Fibroblast of the aortic adventitia (primary cell): ENCODE measurements around the gene LZTS2. TPM values are rescaled to one million over a fixed set of nuclear protein-coding genes. Genes with fewer than 3 reads are reported as not detected.
A peak's percentile ranks its signal among the peaks of the same experiment; 100 is the strongest.

Experiments used
- DNase-seq: peaks from one replicate; pipeline ENCODE4 v3.0.0-alpha.2; 2010; ENCODE audit warnings: low read depth
- H3K4me3 ChIP-seq: 2 replicates; pipeline ENCODE4 v1.5.1; 2011; ENCODE audit warnings: low read depth, mild to moderate bottlenecking, control low read depth, low read length, moderate library complexity
- total RNA-seq: library from RNA; depleted of rRNA; stranded (reverse); fragments of >200 nt; gene quantifications from 2 replicates; pipeline ENCODE4 v1.2.3, GENCODE V29; 2012; ENCODE audit warnings: low replicate concordance
- TF ChIP-seq, protein P1 (sequence below): IDR thresholded peaks from 2 replicates; pipeline ENCODE4 v1.5.1; 2011; ENCODE audit warnings: mild to moderate bottlenecking, low read length, control low read depth, inconsistent platforms; ENCODE audit not compliant: insufficient read depth

LZTS2 gene
- total RNA-seq, 1 donor, result 91.7 TPM

DNA sequence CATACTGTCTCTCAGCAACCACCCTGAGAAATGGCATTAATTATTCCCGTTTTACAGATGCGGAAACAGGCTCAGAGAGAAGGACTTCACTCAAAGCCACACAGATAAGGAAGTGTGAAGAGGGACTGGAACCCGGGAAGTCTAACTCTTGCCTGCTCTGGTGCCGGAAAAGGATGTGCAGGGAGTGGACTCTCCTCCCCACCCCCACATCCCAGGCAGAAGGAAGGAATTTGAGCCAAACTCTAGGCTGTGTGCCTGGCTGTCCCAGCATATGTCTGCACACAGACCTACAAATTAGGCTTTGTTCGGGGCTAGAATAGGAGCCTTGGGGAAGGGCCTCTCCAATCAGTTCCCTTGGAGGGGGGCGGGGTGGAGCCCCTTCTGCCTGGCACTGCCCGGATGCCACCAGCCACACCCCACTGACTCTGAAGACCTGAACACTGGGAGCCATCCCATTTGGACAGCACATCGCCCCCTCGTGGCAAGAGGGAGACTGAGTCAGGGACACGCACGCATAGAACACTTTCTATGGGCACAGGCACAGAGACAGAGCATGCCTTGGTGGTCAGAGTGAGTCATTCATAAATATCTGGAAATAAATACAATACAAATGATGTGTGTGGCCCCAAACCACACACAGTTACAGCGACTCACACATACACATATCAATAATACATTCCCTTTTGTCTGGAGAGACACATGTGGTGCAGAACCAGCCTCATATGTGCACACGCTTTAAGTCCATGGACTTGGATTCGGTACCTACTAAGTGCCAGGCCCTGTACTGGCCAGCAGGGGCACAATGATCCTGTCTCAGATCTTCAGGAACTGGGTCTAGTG is 13.1 kb downstream of the LZTS2 start:
- TF ChIP-seq, protein P1, sequence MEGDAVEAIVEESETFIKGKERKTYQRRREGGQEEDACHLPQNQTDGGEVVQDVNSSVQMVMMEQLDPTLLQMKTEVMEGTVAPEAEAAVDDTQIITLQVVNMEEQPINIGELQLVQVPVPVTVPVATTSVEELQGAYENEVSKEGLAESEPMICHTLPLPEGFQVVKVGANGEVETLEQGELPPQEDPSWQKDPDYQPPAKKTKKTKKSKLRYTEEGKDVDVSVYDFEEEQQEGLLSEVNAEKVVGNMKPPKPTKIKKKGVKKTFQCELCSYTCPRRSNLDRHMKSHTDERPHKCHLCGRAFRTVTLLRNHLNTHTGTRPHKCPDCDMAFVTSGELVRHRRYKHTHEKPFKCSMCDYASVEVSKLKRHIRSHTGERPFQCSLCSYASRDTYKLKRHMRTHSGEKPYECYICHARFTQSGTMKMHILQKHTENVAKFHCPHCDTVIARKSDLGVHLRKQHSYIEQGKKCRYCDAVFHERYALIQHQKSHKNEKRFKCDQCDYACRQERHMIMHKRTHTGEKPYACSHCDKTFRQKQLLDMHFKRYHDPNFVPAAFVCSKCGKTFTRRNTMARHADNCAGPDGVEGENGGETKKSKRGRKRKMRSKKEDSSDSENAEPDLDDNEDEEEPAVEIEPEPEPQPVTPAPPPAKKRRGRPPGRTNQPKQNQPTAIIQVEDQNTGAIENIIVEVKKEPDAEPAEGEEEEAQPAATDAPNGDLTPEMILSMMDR, result peak; percentile 81
- H3K4me3 ChIP-seq, result no peak overlapping the region

DNA sequence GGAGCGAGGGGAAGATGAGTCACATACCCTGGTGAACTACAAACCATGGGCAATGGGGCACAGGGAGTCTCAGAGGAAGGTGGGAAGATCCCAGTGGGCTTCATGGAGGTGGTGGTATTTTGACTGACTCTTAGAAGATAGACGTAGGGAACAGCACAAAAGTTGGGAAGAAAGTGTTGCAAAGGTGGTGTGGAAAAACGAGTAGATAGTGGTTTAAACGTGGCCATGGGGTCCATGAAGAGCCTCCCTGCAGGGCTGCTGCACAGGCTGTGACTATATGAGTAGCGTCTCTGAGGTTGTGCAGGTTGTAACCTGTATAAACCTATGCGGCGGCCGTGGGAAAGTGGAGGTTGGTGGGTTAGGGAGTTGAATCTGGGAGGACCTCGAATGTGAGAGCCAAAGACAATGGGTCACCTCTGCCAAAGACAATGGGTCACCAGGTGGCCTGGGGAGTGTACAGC is 13.8 kb downstream of the LZTS2 start:
- DNase-seq, result no peak
- no peak overlapping the region for H3K4me3 ChIP-seq
- TF ChIP-seq, protein P1, result no peak

More for the DNA sequence above, 13.1 kb downstream of the LZTS2 start:
- peak; percentile 91 for DNase-seq

DNA sequence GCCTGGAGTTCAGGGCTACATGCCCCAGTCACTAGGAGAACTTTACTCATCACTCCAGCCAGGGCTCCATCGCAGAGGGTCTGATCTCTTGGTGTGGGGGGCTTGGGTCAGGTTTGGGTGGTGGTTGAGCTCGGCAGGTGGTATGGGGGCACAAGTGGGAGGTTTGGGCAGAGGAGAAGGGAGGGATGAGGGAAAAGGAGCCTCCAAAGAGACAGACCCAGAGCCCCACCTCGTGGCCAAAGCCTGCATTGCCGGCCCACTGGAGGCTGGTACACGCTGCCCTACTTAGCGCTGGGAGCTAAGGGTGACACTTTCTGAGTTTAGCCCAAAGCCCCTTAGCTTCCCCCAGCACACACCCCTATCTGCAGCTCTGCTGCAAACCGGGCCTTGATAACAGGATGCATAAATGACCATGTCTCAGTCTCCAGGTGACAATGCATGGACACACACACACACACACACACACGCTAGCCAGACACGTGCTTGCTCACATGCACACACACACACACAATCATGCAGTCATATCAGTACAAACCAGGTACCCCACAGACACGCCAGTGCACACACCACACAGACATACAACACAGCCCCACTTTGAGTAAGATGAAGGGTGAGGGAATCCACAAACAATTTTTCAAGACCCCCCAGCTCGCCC is 14.7 kb downstream of the LZTS2 start:
- no peak overlapping the region for H3K4me3 ChIP-seq
- peak; percentile 70 for DNase-seq
- TF ChIP-seq, protein P1, result peak; percentile 97

DNA sequence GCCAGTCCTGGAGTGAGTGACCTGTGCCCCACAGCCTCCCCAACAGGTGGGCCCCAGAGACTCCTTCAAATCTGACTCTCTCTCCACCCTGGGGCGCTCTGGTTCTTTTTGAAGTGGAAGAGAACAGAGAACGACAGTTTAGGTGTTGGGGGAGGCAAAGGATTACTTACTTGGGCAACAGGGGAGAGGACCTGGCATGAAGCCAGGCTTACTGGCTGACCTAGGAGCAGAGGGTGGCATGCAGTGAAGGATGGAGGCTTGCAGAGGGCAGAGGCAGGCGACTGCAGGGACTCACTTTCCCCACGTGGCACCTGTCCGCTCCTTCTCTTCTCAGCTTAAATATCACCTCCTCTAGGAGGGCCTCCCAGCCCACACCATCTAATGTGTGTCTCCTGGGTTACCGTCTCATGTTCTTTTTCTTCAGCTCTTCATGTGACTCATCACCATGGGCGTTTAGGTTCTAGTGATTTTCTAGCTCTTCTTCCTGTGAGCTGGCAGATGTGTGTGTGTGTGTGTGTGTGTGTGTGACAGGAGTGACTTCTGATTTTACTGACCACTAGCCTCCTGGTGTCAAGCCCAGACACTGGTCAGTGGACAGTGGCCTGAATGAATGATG is 15.5 kb downstream of the LZTS2 start:
- peak; percentile 86 for DNase-seq
- no peak overlapping the region for H3K4me3 ChIP-seq
- TF ChIP-seq, protein P1, result no peak

DNA sequence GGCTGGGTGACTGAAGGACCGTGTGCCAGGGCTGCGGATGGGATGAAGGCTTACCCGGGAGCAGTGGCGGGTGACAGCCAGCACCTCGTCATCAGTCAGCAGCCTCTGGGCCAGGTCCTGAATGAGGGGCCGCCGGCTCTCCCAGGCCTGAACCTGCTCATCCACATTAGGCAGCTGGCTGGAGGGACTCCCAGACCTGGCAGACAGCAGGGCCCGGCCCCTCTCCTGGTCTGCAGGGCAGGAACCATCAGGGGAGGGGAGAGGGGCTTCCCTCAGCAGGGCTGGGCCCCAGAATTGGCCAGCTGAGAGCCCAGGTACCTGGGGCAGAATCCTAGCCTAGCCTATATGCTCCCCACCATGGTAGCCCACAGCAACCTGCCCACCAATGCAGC is 16.0 kb downstream of the LZTS2 start:
- H3K4me3 ChIP-seq, result no peak overlapping the region
- TF ChIP-seq, protein P1, result no peak
- no peak for DNase-seq

DNA sequence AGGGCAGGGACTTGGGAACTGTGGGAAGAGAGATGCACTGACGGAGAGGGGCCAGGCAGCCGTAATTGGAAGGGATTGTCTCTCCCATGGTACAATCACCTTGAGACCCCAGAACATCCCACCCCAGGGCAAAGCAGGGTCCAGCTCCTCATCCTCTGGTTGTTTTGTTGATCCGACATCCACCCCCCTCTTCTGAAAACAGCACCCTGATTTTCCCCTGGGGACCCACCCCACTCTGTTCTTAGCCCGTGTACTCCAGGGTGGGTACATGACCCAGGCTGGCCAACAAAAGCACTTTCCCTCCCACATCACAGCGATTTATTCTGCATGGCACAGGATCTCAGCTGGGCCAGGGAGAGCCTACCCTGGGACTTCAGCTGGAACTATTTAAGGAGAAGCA is 17.2 kb downstream of the LZTS2 start:
- no peak overlapping the region for H3K4me3 ChIP-seq
- TF ChIP-seq, protein P1, result no peak
- no peak for DNase-seq
